IMR-90 (cell line): ENCODE data around the gene STMN3. TPM values are rescaled to one million over a fixed set of nuclear protein-coding genes. Genes with fewer than 3 reads are reported as not detected.
A peak's percentile ranks its signal among the peaks of the same experiment; 100 is the strongest.

ENCODE experiments used
- ATAC-seq: fragments of 200-7000 bp; cut with Tn5 transposase; 2 replicates; pipeline ENCODE4 v1.9.1; 2020; ENCODE audit warnings: low read depth, mild to moderate bottlenecking, moderate library complexity
- BruUV-seq: library from RNA; stranded (reverse); fragments of 400-500 nt; replicated peaks from 2 replicates; lab custom pipeline; 2021; lab: Mats Ljungman, UMichigan
- CTCF ChIA-PET: fragments of 300-600 bp; formaldehyde crosslinking; extraction: SDS; loops from one replicate; lab custom pipeline; 2021; ENCODE audit warnings: antibody characterized with exemption; lab: Yijun Ruan, JAX
- POLR2A ChIA-PET: fragments of 300-600 bp; sonication (Branson Sonifier 250); formaldehyde crosslinking; loops from one replicate; lab custom pipeline; 2022; ENCODE audit warnings: antibody characterized with exemption; ENCODE audit not compliant: unreplicated experiment; lab: Charles Lee
- DNase-seq: peaks from one replicate; pipeline ENCODE4 v3.0.0; 2013
- H2AFZ ChIP-seq: replicated peaks from 2 replicates; pipeline ENCODE3; 2013; ENCODE audit warnings: low read length, mild to moderate bottlenecking; ENCODE audit not compliant: poor library complexity
- H2AK5ac ChIP-seq: 2 replicates; pipeline ENCODE4 v1.6.1; 2013; ENCODE audit warnings: low read depth, low read length, inconsistent platforms
- H2AK9ac ChIP-seq: replicated peaks from 2 replicates; pipeline ENCODE3; 2013; ENCODE audit warnings: mild to moderate bottlenecking, low read depth, low read length, moderate library complexity; ENCODE audit not compliant: poor library complexity
- H2BK120ac ChIP-seq: 2 replicates; pipeline ENCODE4 v1.6.1; 2013; ENCODE audit warnings: low read depth, low read length, inconsistent platforms
- H2BK15ac ChIP-seq: 3 replicates; pipeline ENCODE4 v1.6.1; 2013; ENCODE audit warnings: low read depth, low read length, inconsistent platforms
- H2BK20ac ChIP-seq: 2 replicates; pipeline ENCODE4 v1.6.1; 2013; ENCODE audit warnings: low read depth, mild to moderate bottlenecking, inconsistent platforms, low read length, moderate library complexity
- H2BK5ac ChIP-seq: 2 replicates; pipeline ENCODE4 v1.6.1; 2013; ENCODE audit warnings: mild to moderate bottlenecking, low read depth, low read length, inconsistent platforms; ENCODE audit not compliant: poor library complexity, severe bottlenecking
- H3K14ac ChIP-seq: replicated peaks from 2 replicates; pipeline ENCODE4 v1.6.1; 2013; ENCODE audit warnings: low read depth, low read length, inconsistent platforms
- H3K18ac ChIP-seq: 2 replicates; pipeline ENCODE4 v1.6.1; 2013; ENCODE audit warnings: low read depth, low read length, control low read depth
- H3K23ac ChIP-seq: 2 replicates; pipeline ENCODE4 v1.6.1; 2013; ENCODE audit warnings: low read depth, low read length, inconsistent platforms
- H3K27ac ChIP-seq: 2 replicates; pipeline ENCODE4 v1.5.1; 2013; ENCODE audit warnings: mild to moderate bottlenecking, control low read depth, low read length; ENCODE audit not compliant: insufficient read depth
- H3K27me3 ChIP-seq: 2 replicates; pipeline ENCODE4 v1.6.1; 2013; ENCODE audit warnings: low read length; ENCODE audit not compliant: control insufficient read depth, insufficient read depth
- H3K36me3 ChIP-seq: 2 replicates; pipeline ENCODE4 v1.6.1; 2013; ENCODE audit warnings: low read length, mixed read lengths; ENCODE audit not compliant: control insufficient read depth, insufficient read depth
- H3K4ac ChIP-seq: 2 replicates; pipeline ENCODE4 v1.6.1; 2013; ENCODE audit warnings: low read depth, low read length, inconsistent platforms
- H3K4me1 ChIP-seq: 2 replicates; pipeline ENCODE4 v1.6.1; 2013; ENCODE audit warnings: low read length, mixed read lengths; ENCODE audit not compliant: control insufficient read depth, insufficient read depth
- H3K4me2 ChIP-seq: 2 replicates; pipeline ENCODE4 v1.6.1; 2013; ENCODE audit warnings: low read depth, mild to moderate bottlenecking, control low read depth, low read length, moderate library complexity
- H3K4me3 ChIP-seq: 2 replicates; pipeline ENCODE4 v1.5.1; 2013; ENCODE audit warnings: low read depth, mild to moderate bottlenecking, control low read depth, low read length, moderate library complexity; ENCODE audit not compliant: insufficient read depth
- H3K56ac ChIP-seq: 2 replicates; pipeline ENCODE4 v1.6.1; 2013; ENCODE audit warnings: low read length, inconsistent platforms; ENCODE audit not compliant: insufficient read depth; ENCODE audit errors: extremely low read depth
- H3K79me1 ChIP-seq, 2 experiments: 2 replicates each; pipeline ENCODE4 v1.6.1; 2013; ENCODE audit warnings: low read length in 2 of 2, inconsistent platforms in 1 of 2, low read depth in 1 of 2
- H3K9ac ChIP-seq: 2 replicates; pipeline ENCODE4 v1.6.1; 2013; ENCODE audit warnings: low read depth, low read length, control low read depth
- H3K9me1 ChIP-seq: 2 replicates; pipeline ENCODE4 v1.6.1; 2013; ENCODE audit warnings: low read length, inconsistent platforms; ENCODE audit not compliant: insufficient read depth
- H3K9me3 ChIP-seq: 2 replicates; pipeline ENCODE4 v1.6.1; 2013; ENCODE audit warnings: low read length; ENCODE audit not compliant: control insufficient read depth, insufficient read depth
- H4K20me1 ChIP-seq: 2 replicates; pipeline ENCODE4 v1.6.1; 2013; ENCODE audit warnings: low read length, inconsistent platforms; ENCODE audit not compliant: insufficient read depth
- H4K5ac ChIP-seq: 2 replicates; pipeline ENCODE4 v1.6.1; 2013; ENCODE audit warnings: mild to moderate bottlenecking, low read depth, low read length, control low read depth
- H4K8ac ChIP-seq, 2 experiments: 2 replicates each; pipeline ENCODE4 v1.6.1; 2013; ENCODE audit warnings: low read depth in 2 of 2, low read length in 2 of 2, control low read depth in 1 of 2, inconsistent platforms in 1 of 2
- H4K91ac ChIP-seq: 2 replicates; pipeline ENCODE4 v1.6.1; 2013; ENCODE audit warnings: low read depth, low read length, inconsistent platforms; ENCODE audit not compliant: insufficient read depth
- CHD1 ChIP-seq: IDR thresholded peaks from 2 replicates; pipeline ENCODE4 v1.6.1; 2012; ENCODE audit warnings: low read depth, low read length, improper control_type of control experiment
- ELK1 ChIP-seq: fragments of 150-350 bp; IDR thresholded peaks from 2 replicates; pipeline ENCODE4 v1.6.1; 2016; ENCODE audit warnings: low read depth, mild to moderate bottlenecking, low read length, moderate library complexity, borderline replicate concordance
- FOS ChIP-seq: fragments of 150-350 bp; IDR thresholded peaks from 2 replicates; pipeline ENCODE4 v1.6.1; 2016; ENCODE audit warnings: low read depth, low read length
- MAZ ChIP-seq: IDR thresholded peaks from 2 replicates; pipeline ENCODE4 v1.6.1; 2012; ENCODE audit warnings: low read depth, mild to moderate bottlenecking, low read length, improper control_type of control experiment, moderate library complexity, borderline replicate concordance
- NFE2L2 ChIP-seq: fragments of 150-350 bp; IDR thresholded peaks from 2 replicates; pipeline ENCODE4 v1.6.1; 2016; ENCODE audit warnings: low read depth, mild to moderate bottlenecking, low read length
- POLR2A ChIP-seq: IDR thresholded peaks from 2 replicates; pipeline ENCODE4 v1.6.1; 2012; ENCODE audit warnings: mild to moderate bottlenecking, low read depth, low read length
- RAD21 ChIP-seq: IDR thresholded peaks from 2 replicates; pipeline ENCODE4 v1.6.1; 2012; ENCODE audit warnings: low read length, improper control_type of control experiment
- RCOR1 ChIP-seq: IDR thresholded peaks from 2 replicates; pipeline ENCODE4 v1.6.1; 2012; ENCODE audit warnings: mild to moderate bottlenecking, low read length, improper control_type of control experiment; ENCODE audit not compliant: insufficient replicate concordance
- RFX5 ChIP-seq: IDR thresholded peaks from 2 replicates; pipeline ENCODE4 v1.8.0; 2012; ENCODE audit warnings: low read depth, mild to moderate bottlenecking, low read length, moderate library complexity
- SMC3 ChIP-seq: fragments of 150-350 bp; IDR thresholded peaks from 2 replicates; pipeline ENCODE4 v1.6.1; 2016; ENCODE audit warnings: low read depth, mild to moderate bottlenecking, antibody characterized with exemption, low read length, moderate library complexity
- WGBS, 2 experiments: methylation state at CpG; one replicate each; pipeline versions ENCODE4 v1.1.5 to v1.1.7; 2013; ENCODE audit warnings: missing lambda C conversion rate in 2 of 2; ENCODE audit not compliant: insufficient read length in 1 of 2; ENCODE audit errors: extremely low coverage in 2 of 2; 5-methylcytosine and 5-hydroxymethylcytosine counted together
- dilution Hi-C: fragments of 300-500 bp; cut with HindIII; formaldehyde crosslinking; loops from one replicate; pipeline ENCODE4 v1.14.3; 2018; ENCODE audit warnings: low sequenced_read_pairs; ENCODE audit not compliant: unreplicated experiment
- in situ Hi-C: fragments of 300-500 bp; cut with MboI; formaldehyde crosslinking; loops from 3 replicates; pipeline ENCODE4 v1.14.3; 2019; ENCODE audit warnings: low sequenced_read_pairs, inconsistent platforms, mixed read lengths
- intact Hi-C: fragments of 100-400 bp; cut with micrococcal nuclease; formaldehyde crosslinking; loops from 2 replicates; pipeline ENCODE4 v1.10.0; 2022
- polyA plus RNA-seq, 3 experiments: library from polyadenylated mRNA; depleted of rRNA; stranded (reverse); fragments of >200 nt; gene quantifications; 2 replicates each; pipeline ENCODE4 v1.2.3, GENCODE V29; 2012; ENCODE audit warnings: low replicate concordance in 1 of 3
- total RNA-seq: library from RNA; depleted of rRNA; stranded (reverse); fragments of >200 nt; gene quantifications from 2 replicates; pipeline ENCODE4 v1.2.3, GENCODE V29; 2012
- TF ChIP-seq, protein P1 (sequence below): fragments of 150-350 bp; IDR thresholded peaks from 2 replicates; pipeline ENCODE4 v1.6.1; 2017; ENCODE audit warnings: mild to moderate bottlenecking, antibody characterized with exemption, low read length, low read depth

Gene STMN3
- total and polyA plus RNA-seq, 2 of the 4 experiments (the other 2 are of a cell fraction) = 20.3 to 62.3 TPM

- TF ChIP-seq ELK1 = no peak
These were observed 897 bp upstream of the STMN3 start (continued) for GRCh38 chr20:63653974-63654668.

DNA sequence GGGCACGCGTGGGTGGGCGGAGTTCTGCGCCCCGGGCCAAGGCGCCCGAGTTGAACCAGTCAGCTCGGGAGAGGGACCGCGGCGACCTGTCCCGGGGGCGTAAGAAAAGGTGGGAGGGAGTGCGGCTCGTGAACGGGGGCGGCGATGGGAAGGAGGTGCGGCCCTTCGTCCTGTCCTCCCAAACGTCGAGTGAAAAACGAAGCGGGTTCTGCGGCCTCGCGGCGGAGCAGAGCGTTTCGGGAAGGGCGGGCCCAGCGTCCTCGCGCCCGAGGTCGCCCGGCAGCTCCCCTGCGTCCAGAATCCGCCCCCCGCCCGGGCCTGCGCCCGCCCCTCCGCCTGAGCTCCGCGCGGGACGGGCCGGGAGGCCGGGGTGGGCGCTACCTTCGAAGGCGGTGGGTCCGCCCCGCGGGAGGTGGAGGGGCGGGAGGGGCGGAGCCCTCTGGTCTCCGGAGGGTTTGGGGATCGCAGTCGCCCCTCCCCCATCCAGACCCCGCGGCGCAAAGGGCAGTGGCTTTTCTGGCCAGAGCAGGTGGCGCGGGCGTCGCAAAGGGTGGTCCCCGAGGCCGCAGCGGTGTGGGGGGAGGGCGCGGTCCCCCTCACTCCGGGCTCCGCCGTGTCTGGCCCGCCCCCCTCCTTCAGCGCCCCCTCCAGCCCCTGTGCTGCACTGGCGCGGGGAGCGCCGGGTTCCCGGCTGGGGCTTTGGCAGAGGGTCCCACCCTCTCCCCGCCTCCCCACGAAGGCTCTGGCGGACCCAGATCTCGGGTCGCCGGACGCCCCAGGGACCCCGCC is 838 bp downstream of the STMN3 start:
- peak overlapping the region; percentile 86 for H2AFZ ChIP-seq
- TF ChIP-seq, protein P1, sequence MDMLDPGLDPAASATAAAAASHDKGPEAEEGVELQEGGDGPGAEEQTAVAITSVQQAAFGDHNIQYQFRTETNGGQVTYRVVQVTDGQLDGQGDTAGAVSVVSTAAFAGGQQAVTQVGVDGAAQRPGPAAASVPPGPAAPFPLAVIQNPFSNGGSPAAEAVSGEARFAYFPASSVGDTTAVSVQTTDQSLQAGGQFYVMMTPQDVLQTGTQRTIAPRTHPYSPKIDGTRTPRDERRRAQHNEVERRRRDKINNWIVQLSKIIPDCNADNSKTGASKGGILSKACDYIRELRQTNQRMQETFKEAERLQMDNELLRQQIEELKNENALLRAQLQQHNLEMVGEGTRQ = no peak
- TF ChIP-seq RAD21 = no peak
- TF ChIP-seq RCOR1 = no peak
- TF ChIP-seq RFX5 = no peak
- TF ChIP-seq POLR2A = no peak
- TF ChIP-seq SMC3 = no peak
- no peak for TF ChIP-seq FOS
- no peak for TF ChIP-seq NFE2L2
- TF ChIP-seq MAZ = no peak
- no peak for TF ChIP-seq ELK1
- TF ChIP-seq CHD1 = no peak

More for the DNA sequence above, 838 bp downstream of the STMN3 start:
- Histone ChIP-seq H4K5ac (no peak overlapping the region), H3K27ac (no peak overlapping the region; the same call in 1 of the 2 replicates), H3K14ac (no peak overlapping the region), H3K36me3 (no peaks in the 10 kb centered on the region), H3K18ac (no peak overlapping the region), H4K8ac (no peak overlapping the region), H4K91ac (no peak overlapping the region), H2BK5ac (no peak overlapping the region), H3K56ac (no peak overlapping the region), H3K9me3 (no peaks in the 10 kb centered on the region), H3K4me2 (peak overlapping the region; percentile 82), H4K20me1 (peaks cover 11% of the 10 kb centered on the region), H3K9me1 (peaks cover 7% of the 10 kb centered on the region; the same call in 1 of the 2 replicates), H2BK15ac (no peak overlapping the region), H2AK9ac (no peak overlapping the region), H3K23ac (no peak overlapping the region), H3K79me1 (peaks cover 0 to 13% of the 10 kb centered on the region in 2 experiments; a peak in 2 of 4 replicates), H3K4me1 (peaks cover 7% of the 10 kb centered on the region), H3K4me3 (peak overlapping the region; percentile 44), H2AK5ac (peak overlapping the region; percentile 39), H3K4ac (no peak overlapping the region), H3K9ac (no peak overlapping the region; the same call in 1 of the 2 replicates), H3K27me3 (no peaks in the 10 kb centered on the region), H2BK120ac (no peak overlapping the region), H2BK20ac (no peak overlapping the region)
- in situ Hi-C loops = no loop called here
- ChIA-PET CTCF (no interaction called here), POLR2A (no interaction called here)
- dilution Hi-C loops = no loop called here
- DNase-seq = no peak
- BruUV-seq = no TSS peak
- WGBS, 2 experiments = 5% methylated on average over 21 of the region's 91 CpGs; no CpG with 5 or more reads in 1 of the 2 experiments
- peak; percentile 21 for ATAC-seq
- intact Hi-C loops = loop anchor here (10.0 kb wide), 1 partner anchor 118 kb away; the partner anchor contains the start of gene PTK6
